Type B pancreatic cell (in vitro differentiated cells): ENCODE measurements around the gene BICD2. TPM values are rescaled to one million over a fixed set of nuclear protein-coding genes. Genes with fewer than 3 reads are reported as not detected.

Source experiments
- DNase-seq: peaks from one replicate; pipeline ENCODE4 v3.0.0; 2021; ENCODE audit warnings: mixed read lengths; ENCODE audit not compliant: unreplicated experiment; ENCODE audit errors: extremely low spot score
- H3K27ac Mint-ChIP-seq: 2 replicates; pipeline ENCODE4 v1.8.0; 2021; ENCODE audit warnings: mild to moderate bottlenecking, mixed read lengths
- H3K27me3 Mint-ChIP-seq: 2 replicates; pipeline ENCODE4 v1.8.0; 2021; ENCODE audit warnings: mixed read lengths
- H3K36me3 Mint-ChIP-seq: 2 replicates; pipeline ENCODE4 v1.8.0; 2021; ENCODE audit warnings: mixed read lengths
- H3K4me1 Mint-ChIP-seq: one replicate; pipeline ENCODE4 v1.8.0; 2021; ENCODE audit warnings: mixed read lengths; ENCODE audit not compliant: unreplicated experiment
- H3K4me3 Mint-ChIP-seq: 2 replicates; pipeline ENCODE4 v1.8.0; 2021; ENCODE audit warnings: mild to moderate bottlenecking, mixed read lengths
- H3K9me3 Mint-ChIP-seq: 2 replicates; pipeline ENCODE4 v1.8.0; 2021; ENCODE audit warnings: mixed read lengths
- CTCF ChIP-seq: fragments of 200-600 bp; sonication (generic); conservative IDR thresholded peaks from 2 replicates; pipeline ENCODE4 v1.5.0; 2021; ENCODE audit warnings: antibody characterized with exemption, mild to moderate bottlenecking
- total RNA-seq: library from RNA; stranded (reverse); gene quantifications from 2 replicates; pipeline ENCODE4 v1.2.1, GENCODE V29; 2021; ENCODE audit warnings: low replicate concordance

Gene BICD2
- total RNA-seq, 1 donor from 2014 or later = 28.6 TPM

GRCh38 chr9:92740446-92740961 is 24.1 kb downstream of the BICD2 start:
- DNase-seq = no peak
- H3K9me3 Mint-ChIP-seq = no peaks in the 10 kb centered on the region
- H3K27me3 Mint-ChIP-seq = no peaks in the 10 kb centered on the region
- no peak overlapping the region for H3K4me3 Mint-ChIP-seq
- peaks cover 9% of the 10 kb centered on the region for H3K36me3 Mint-ChIP-seq
- H3K4me1 Mint-ChIP-seq = peaks cover 44% of the 10 kb centered on the region
- no peak for TF ChIP-seq CTCF
- H3K27ac Mint-ChIP-seq = peak overlapping the region; percentile 31

- no peak overlapping the region for H3K4me3 Mint-ChIP-seq
- no peak for TF ChIP-seq CTCF
- no peak for DNase-seq
- peaks cover 8% of the 10 kb centered on the region for H3K36me3 Mint-ChIP-seq
- H3K27ac Mint-ChIP-seq = no peak overlapping the region
- H3K4me1 Mint-ChIP-seq = peaks cover 42% of the 10 kb centered on the region
- no peaks in the 10 kb centered on the region for H3K9me3 Mint-ChIP-seq
- H3K27me3 Mint-ChIP-seq = no peaks in the 10 kb centered on the region
These were observed 24.6 kb downstream of the BICD2 start for GRCh38 chr9:92740009-92740408.

- no peak for DNase-seq
- Mint-ChIP-seq H3K36me3 (peaks cover 5% of the 10 kb centered on the region), H3K27me3 (no peaks in the 10 kb centered on the region), H3K27ac (no peak overlapping the region), H3K4me3 (no peak overlapping the region), H3K9me3 (no peaks in the 10 kb centered on the region), H3K4me1 (peaks cover 39% of the 10 kb centered on the region)
- no peak for TF ChIP-seq CTCF
These were observed 25.2 kb downstream of the BICD2 start for GRCh38 chr9:92739346-92739970.

- Mint-ChIP-seq H3K4me3 (no peak overlapping the region), H3K27ac (peak overlapping the region; percentile 51), H3K27me3 (no peaks in the 10 kb centered on the region), H3K36me3 (peaks cover 3% of the 10 kb centered on the region), H3K9me3 (no peaks in the 10 kb centered on the region), H3K4me1 (peaks cover 39% of the 10 kb centered on the region)
- TF ChIP-seq CTCF = no peak
- no peak for DNase-seq
These were observed 26.0 kb downstream of the BICD2 start for GRCh38 chr9:92738661-92739081.

- no peaks in the 10 kb centered on the region for H3K27me3 Mint-ChIP-seq
- H3K9me3 Mint-ChIP-seq = no peaks in the 10 kb centered on the region
- H3K4me1 Mint-ChIP-seq = peaks cover 38% of the 10 kb centered on the region
- H3K4me3 Mint-ChIP-seq = peak overlapping the region; percentile 44
- H3K36me3 Mint-ChIP-seq = no peaks in the 10 kb centered on the region
- DNase-seq = no peak
- H3K27ac Mint-ChIP-seq = no peak overlapping the region
- no peak for TF ChIP-seq CTCF
These were observed 26.9 kb downstream of the BICD2 start for GRCh38 chr9:92737611-92738299.
